OCI-LY1 (cell line): ENCODE measurements around the gene PLEKHG3.
"Not testable (repeated sequence)": the region's sequence is repeated elsewhere in the genome, so short reads cannot be mapped to it uniquely, and the experiment has no call there.

Experiments used
- H2AFZ ChIP-seq: fragments of 200-600 bp; sonication (generic), shearing (Covaris generic); 2 replicates; pipeline ENCODE4 v1.6.0; 2014; ENCODE audit warnings: antibody characterized with exemption, mild to moderate bottlenecking, low read length
- H3F3A ChIP-seq: fragments of 200-600 bp; sonication (generic), shearing (Covaris generic); 2 replicates; pipeline ENCODE4 v1.6.0; 2014; ENCODE audit warnings: mild to moderate bottlenecking, antibody characterized with exemption, low read length, moderate library complexity; ENCODE audit not compliant: insufficient read depth
- H3K27ac ChIP-seq: fragments of 200-600 bp; sonication (generic); 2 replicates; pipeline ENCODE4 v1.5.1; 2014; ENCODE audit warnings: low read length, mixed run types, mild to moderate bottlenecking, low read depth; ENCODE audit not compliant: poor library complexity, severe bottlenecking
- H3K27me3 ChIP-seq: fragments of 200-600 bp; sonication (generic); 2 replicates; pipeline ENCODE4 v1.6.0; 2014; ENCODE audit warnings: antibody characterized with exemption, mild to moderate bottlenecking, low read length, moderate library complexity; ENCODE audit not compliant: insufficient read depth
- H3K36me3 ChIP-seq: fragments of 200-600 bp; sonication (generic); 2 replicates; pipeline ENCODE4 v1.6.1; 2014; ENCODE audit warnings: mild to moderate bottlenecking, antibody characterized with exemption, low read length, moderate library complexity, mixed read lengths; ENCODE audit not compliant: insufficient read depth
- H3K4me1 ChIP-seq: fragments of 200-600 bp; sonication (generic); 2 replicates; pipeline ENCODE4 v1.5.1; 2014; ENCODE audit warnings: mild to moderate bottlenecking, low read length, moderate library complexity; ENCODE audit not compliant: insufficient read depth, severe bottlenecking
- H3K4me2 ChIP-seq: fragments of 200-600 bp; sonication (generic), shearing (Covaris generic); 2 replicates; pipeline ENCODE4 v1.6.1; 2014; ENCODE audit warnings: low read length
- H3K4me3 ChIP-seq: fragments of 200-600 bp; sonication (generic); 2 replicates; pipeline ENCODE4 v1.5.1; 2014; ENCODE audit warnings: low read length, low read depth, mild to moderate bottlenecking, mixed read lengths; ENCODE audit not compliant: poor library complexity, severe bottlenecking
- H3K79me2 ChIP-seq: fragments of 200-600 bp; shearing (Covaris generic); 2 replicates; pipeline ENCODE4 v1.6.1; 2016; ENCODE audit warnings: mixed run types, low read length, mixed read lengths; ENCODE audit not compliant: insufficient read depth
- H3K9ac ChIP-seq: fragments of 200-600 bp; sonication (generic), shearing (Covaris generic); 2 replicates; pipeline ENCODE4 v1.6.1; 2014; ENCODE audit warnings: mild to moderate bottlenecking, low read length, mixed read lengths
- H3K9me2 ChIP-seq: fragments of 200-600 bp; sonication (generic), shearing (Covaris generic); 2 replicates; pipeline ENCODE4 v1.6.1; 2014; ENCODE audit warnings: low read depth, mild to moderate bottlenecking, low read length, mixed read lengths
- H3K9me3 ChIP-seq: fragments of 200-600 bp; shearing (Covaris generic); 2 replicates; pipeline ENCODE4 v1.6.1; 2014; ENCODE audit warnings: low read length, mixed read lengths
- H4K20me1 ChIP-seq: fragments of 200-600 bp; sonication (generic), shearing (Covaris generic); 2 replicates; pipeline ENCODE4 v1.6.0; 2016; ENCODE audit warnings: mild to moderate bottlenecking, low read length; ENCODE audit not compliant: insufficient read depth
- CTCF ChIP-seq: fragments of 200-600 bp; sonication (generic), shearing (Covaris generic); IDR thresholded peaks from 2 replicates; pipeline ENCODE4 v1.5.1; 2017; ENCODE audit warnings: mild to moderate bottlenecking, antibody characterized with exemption, low read length, moderate library complexity, mixed read lengths
- EZH2 ChIP-seq: fragments of 200-600 bp; sonication (generic), shearing (Covaris generic); IDR thresholded peaks from 2 replicates; pipeline ENCODE4 v1.8.0; 2017; ENCODE audit warnings: borderline replicate concordance, mixed run types, mild to moderate bottlenecking, antibody characterized with exemption, low read length, moderate library complexity, mixed read lengths

PLEKHG3 gene

DNA sequence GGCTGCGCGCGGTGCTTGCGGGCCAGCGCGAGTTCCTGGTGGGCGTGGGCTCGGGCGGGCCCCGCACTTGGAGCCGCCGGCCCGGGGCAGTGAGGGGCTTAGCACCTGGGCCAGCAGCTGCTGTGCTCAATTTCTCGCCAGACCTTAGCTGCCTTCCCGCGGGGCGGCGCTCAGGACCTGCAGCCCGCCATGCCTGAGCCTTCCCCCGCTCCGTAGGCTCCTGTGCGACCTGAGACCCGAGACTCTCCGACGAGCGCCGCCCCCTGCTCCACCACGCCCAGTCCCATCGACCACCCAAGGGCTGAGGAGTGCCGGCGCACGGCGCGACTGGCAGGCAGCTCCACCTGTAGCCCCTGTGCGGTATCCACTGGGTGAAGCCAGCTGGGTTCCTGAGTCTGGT lies 46.0 kb upstream of the PLEKHG3 start:
- TF ChIP-seq EZH2 (no peak), CTCF (no peak)
- Histone ChIP-seq H3K27ac (no peak overlapping the region), H3K79me2 (no peaks in the 10 kb centered on the region), H3K9ac (no peak overlapping the region), H3K4me3 (no peak overlapping the region), H2AFZ (no peak overlapping the region), H3K9me2 (no peaks in the 10 kb centered on the region), H3K36me3 (no peaks in the 10 kb centered on the region), H4K20me1 (no peaks in the 10 kb centered on the region), H3K9me3 (no peaks in the 10 kb centered on the region), H3K27me3 (peaks cover 4% of the 10 kb centered on the region; the same call in 1 of the 2 replicates), H3F3A (no peaks in the 10 kb centered on the region), H3K4me1 (no peaks in the 10 kb centered on the region), H3K4me2 (no peak overlapping the region)

DNA sequence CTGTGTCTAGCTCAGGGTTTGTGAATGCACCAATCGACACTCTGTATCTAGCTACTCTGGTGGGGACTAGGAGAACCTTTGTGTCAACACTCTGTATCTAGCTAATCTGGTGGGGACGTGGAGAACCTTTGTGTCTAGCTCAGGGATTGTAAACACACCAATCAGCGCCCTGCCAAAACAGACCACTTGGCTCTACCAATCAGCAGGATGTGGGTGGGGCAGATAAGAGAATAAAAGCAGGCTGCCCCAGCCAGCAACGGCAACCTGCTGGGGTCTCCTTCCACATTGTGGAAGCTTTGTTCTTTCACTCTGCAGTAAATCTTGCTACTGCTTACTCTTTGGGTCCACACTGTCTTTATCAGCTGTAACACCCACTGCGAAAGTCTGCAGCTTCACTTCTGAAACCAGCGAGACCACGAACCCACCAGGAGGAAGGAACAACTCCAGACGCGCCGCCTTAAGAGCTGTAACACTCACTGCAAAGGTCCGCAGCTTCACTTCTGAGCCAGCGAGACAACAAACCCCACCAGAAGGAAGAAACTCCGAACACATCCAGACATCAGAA lies 45.4 kb upstream of the PLEKHG3 start:
- H3K27ac ChIP-seq, H3K9me2 ChIP-seq, H3K9ac ChIP-seq, H3K4me1 ChIP-seq, H3K9me3 ChIP-seq, H3K27me3 ChIP-seq, H2AFZ ChIP-seq, H3K36me3 ChIP-seq, H4K20me1 ChIP-seq, H3K79me2 ChIP-seq, H3K4me3 ChIP-seq, H3F3A ChIP-seq, H3K4me2 ChIP-seq: not testable (repeated sequence)

GRCh38 chr14:64659366-64659765 lies 44.9 kb upstream of the PLEKHG3 start:
- Histone ChIP-seq H3K4me2 (no peak overlapping the region), H3F3A (no peaks in the 10 kb centered on the region), H4K20me1 (no peaks in the 10 kb centered on the region), H3K27ac (no peak overlapping the region), H3K4me3 (no peak overlapping the region), H3K9ac (no peak overlapping the region), H3K79me2 (no peaks in the 10 kb centered on the region), H3K4me1 (no peaks in the 10 kb centered on the region), H3K9me2 (no peaks in the 10 kb centered on the region), H3K9me3 (no peaks in the 10 kb centered on the region), H3K36me3 (no peaks in the 10 kb centered on the region), H2AFZ (no peak overlapping the region), H3K27me3 (no peaks in the 10 kb centered on the region)
- TF ChIP-seq CTCF, result no peak
- TF ChIP-seq EZH2, result no peak

DNA sequence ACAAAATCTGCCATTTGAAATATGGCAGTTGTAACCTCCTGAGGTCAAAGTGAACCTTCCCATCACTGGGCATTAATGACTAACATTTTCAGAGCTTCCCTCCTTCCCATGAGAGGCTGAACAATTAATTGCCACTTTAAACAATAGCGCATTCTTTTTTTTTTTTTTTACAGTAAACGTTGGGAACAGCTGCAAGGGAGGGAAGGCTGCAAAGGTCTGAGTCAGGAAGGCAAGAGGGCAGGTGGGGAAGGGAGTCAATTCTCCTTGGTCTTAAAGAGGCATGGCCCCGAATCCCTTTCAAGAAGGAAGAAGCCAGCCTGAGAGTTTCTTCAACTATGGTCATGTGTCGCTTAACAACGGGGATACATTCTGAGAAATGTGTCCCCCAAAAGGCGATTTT lies 41.0 kb upstream of the PLEKHG3 start:
- H3K27me3 ChIP-seq, result no peaks in the 10 kb centered on the region
- H3K9me2 ChIP-seq, result no peaks in the 10 kb centered on the region
- no peaks in the 10 kb centered on the region for H3F3A ChIP-seq
- no peak overlapping the region for H3K4me3 ChIP-seq
- no peaks in the 10 kb centered on the region for H3K9me3 ChIP-seq
- no peaks in the 10 kb centered on the region for H3K4me1 ChIP-seq
- no peak overlapping the region for H3K27ac ChIP-seq
- no peaks in the 10 kb centered on the region for H3K36me3 ChIP-seq
- H3K9ac ChIP-seq, result no peak overlapping the region
- H3K79me2 ChIP-seq, result no peaks in the 10 kb centered on the region
- H4K20me1 ChIP-seq, result no peaks in the 10 kb centered on the region
- H2AFZ ChIP-seq, result no peak overlapping the region
- H3K4me2 ChIP-seq, result no peak overlapping the region
- TF ChIP-seq CTCF (no peak), EZH2 (no peak)
